Measurements from ENCODE around the gene PSMG4.

Gene PSMG4

GRCh38 chr6:3288711-3289663 is 30.2 kb downstream of the PSMG4 start:
- Histone ChIP-seq H3K4me3 (replicated peaks; ENCODE audit: insufficient read depth, low read length) (no peak overlapping the region), H3K27ac (replicated peaks) (no peak overlapping the region), H3K27me3 (ENCODE audit: insufficient read depth, poor library complexity, severe bottlenecking) (peaks cover 2% of the 10 kb centered on the region)
- no peak for DNase-seq (ENCODE audit: low read depth in 1 of 2, low spot score in 1 of 2)
- no peak for TF ChIP-seq SPI1 (IDR thresholded peaks at IDR 0.05; ENCODE audit: borderline replicate concordance, low read depth)

- no peak for DNase-seq (ENCODE audit: low read depth in 1 of 2, low spot score in 1 of 2)
- H3K27ac ChIP-seq (replicated peaks) = no peak overlapping the region
- TF ChIP-seq POLR2AphosphoS5 (IDR thresholded peaks at IDR 0.05; ENCODE audit: low read depth) = no peak
- no peak for TF ChIP-seq CTCF (IDR thresholded peaks at IDR 0.05; ENCODE audit: insufficient read depth, low read length)
- no peak for TF ChIP-seq SPI1 (IDR thresholded peaks at IDR 0.05; ENCODE audit: borderline replicate concordance, low read depth)
- TF ChIP-seq GABPA (IDR thresholded peaks at IDR 0.05; ENCODE audit: low read depth) = no peak
- TF ChIP-seq REST (IDR thresholded peaks at IDR 0.05; ENCODE audit: insufficient replicate concordance, low read depth) = no peak
- H3K27me3 ChIP-seq (ENCODE audit: insufficient read depth, poor library complexity, severe bottlenecking) = peaks cover 2% of the 10 kb centered on the region
- H3K4me3 ChIP-seq (replicated peaks; ENCODE audit: insufficient read depth, low read length) = no peak overlapping the region
Observed at GRCh38 chr6:3289664-3290055, 30.9 kb downstream of the PSMG4 start.

GRCh38 chr6:3290149-3290930 is 31.6 kb downstream of the PSMG4 start:
- no peak for TF ChIP-seq POLR2AphosphoS5 (IDR thresholded peaks at IDR 0.05; ENCODE audit: low read depth)
- TF ChIP-seq SPI1 (IDR thresholded peaks at IDR 0.05; ENCODE audit: borderline replicate concordance, low read depth) = no peak
- TF ChIP-seq REST (IDR thresholded peaks at IDR 0.05; ENCODE audit: insufficient replicate concordance, low read depth) = no peak
- TF ChIP-seq CTCF (IDR thresholded peaks at IDR 0.05; ENCODE audit: insufficient read depth, low read length) = no peak
- TF ChIP-seq GABPA (IDR thresholded peaks at IDR 0.05; ENCODE audit: low read depth) = no peak
- peaks cover 2% of the 10 kb centered on the region for H3K27me3 ChIP-seq (ENCODE audit: insufficient read depth, poor library complexity, severe bottlenecking)
- DNase-seq (ENCODE audit: low read depth in 1 of 2, low spot score in 1 of 2) = no peak
- no peak overlapping the region for H3K4me3 ChIP-seq (replicated peaks; ENCODE audit: insufficient read depth, low read length)
- H3K27ac ChIP-seq (replicated peaks) = no peak overlapping the region

GRCh38 chr6:3290931-3291211 is 32.1 kb downstream of the PSMG4 start:
- H3K27me3 ChIP-seq (ENCODE audit: insufficient read depth, poor library complexity, severe bottlenecking) = peaks cover 2% of the 10 kb centered on the region
- H3K4me3 ChIP-seq (replicated peaks; ENCODE audit: insufficient read depth, low read length) = no peak overlapping the region
- TF ChIP-seq REST (IDR thresholded peaks at IDR 0.05; ENCODE audit: insufficient replicate concordance, low read depth) (no peak), CTCF (IDR thresholded peaks at IDR 0.05; ENCODE audit: insufficient read depth, low read length) (no peak), GABPA (IDR thresholded peaks at IDR 0.05; ENCODE audit: low read depth) (no peak)
- no peak overlapping the region for H3K27ac ChIP-seq (replicated peaks)
- no peak for DNase-seq (ENCODE audit: low read depth in 1 of 2, low spot score in 1 of 2)

All from HL-60 (cell line).